MG63 (cell line): Measurements from ENCODE around the gene VENTX. TPM values are rescaled to one million over a fixed set of nuclear protein-coding genes. Genes with fewer than 3 reads are reported as not detected.

Experiments used
- DNase-seq: peaks from one replicate; pipeline ENCODE4 v3.0.0-alpha.2; 2020
- H3K27me3 ChIP-seq: fragments of 250-450 bp; sonication (Bioruptor Pico); 2 replicates; pipeline ENCODE4 v1.5.1; 2020; ENCODE audit warnings: mild to moderate bottlenecking, moderate library complexity
- H3K36me3 ChIP-seq: fragments of 250-450 bp; sonication (Bioruptor Pico); 2 replicates; pipeline ENCODE4 v1.5.1; 2020; ENCODE audit warnings: mild to moderate bottlenecking, moderate library complexity
- H3K4me3 ChIP-seq: fragments of 250-450 bp; sonication (Bioruptor Pico); 2 replicates; pipeline ENCODE4 v1.5.1; 2020; ENCODE audit warnings: mild to moderate bottlenecking, moderate library complexity
- H3K9me3 ChIP-seq: fragments of 250-450 bp; sonication (Bioruptor Pico); 2 replicates; pipeline ENCODE4 v1.5.1; 2020; ENCODE audit warnings: mild to moderate bottlenecking, moderate library complexity
- total RNA-seq: library from RNA; depleted of rRNA; stranded (reverse); fragments of >200 nt; shearing (Covaris generic); gene quantifications from 2 replicates; pipeline ENCODE4 v1.2.3, GENCODE V29; 2014; ENCODE audit warnings: low replicate concordance; rRNA removed

The VENTX gene, protein sequence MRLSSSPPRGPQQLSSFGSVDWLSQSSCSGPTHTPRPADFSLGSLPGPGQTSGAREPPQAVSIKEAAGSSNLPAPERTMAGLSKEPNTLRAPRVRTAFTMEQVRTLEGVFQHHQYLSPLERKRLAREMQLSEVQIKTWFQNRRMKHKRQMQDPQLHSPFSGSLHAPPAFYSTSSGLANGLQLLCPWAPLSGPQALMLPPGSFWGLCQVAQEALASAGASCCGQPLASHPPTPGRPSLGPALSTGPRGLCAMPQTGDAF
- total RNA-seq, result not detected in 2 replicates

DNA sequence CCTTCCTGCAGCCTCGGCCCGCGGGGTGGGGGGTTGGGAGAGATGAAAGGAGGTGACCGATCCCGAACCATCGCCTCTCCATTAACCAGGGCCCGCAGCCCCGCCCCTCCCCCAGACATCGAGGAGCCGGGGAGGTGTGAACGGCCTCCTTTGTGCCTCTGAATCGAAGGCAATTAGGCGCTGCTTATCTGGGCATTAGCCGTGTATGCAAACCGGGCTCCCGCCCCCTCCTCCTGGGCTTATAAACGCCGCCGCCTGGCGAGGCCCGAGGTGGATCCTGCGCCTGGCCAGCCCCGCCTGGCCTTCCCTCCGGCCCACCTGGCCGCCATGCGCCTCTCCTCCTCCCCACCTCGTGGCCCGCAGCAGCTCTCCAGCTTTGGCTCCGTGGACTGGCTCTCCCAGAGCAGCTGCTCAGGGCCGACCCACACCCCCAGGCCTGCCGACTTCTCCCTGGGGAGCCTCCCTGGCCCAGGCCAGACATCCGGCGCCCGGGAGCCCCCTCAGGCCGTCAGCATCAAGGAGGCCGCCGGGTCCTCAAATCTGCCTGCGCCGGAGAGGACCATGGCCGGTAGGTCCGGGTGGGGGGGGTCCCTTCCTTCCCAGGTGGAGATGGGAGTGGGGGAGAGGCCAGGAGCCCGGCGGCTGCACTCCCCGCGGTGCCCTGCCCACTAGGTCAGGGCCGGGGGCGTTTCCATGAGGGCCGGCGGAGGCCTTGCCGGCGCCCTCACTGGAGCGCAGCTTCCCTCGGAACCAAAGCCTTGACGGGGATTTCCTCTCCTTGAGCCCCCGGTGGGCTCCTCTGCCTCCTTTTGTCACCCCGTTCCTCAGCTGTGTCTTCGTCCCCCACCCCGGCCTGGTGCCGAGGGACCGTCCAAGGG is at the start of gene VENTX:
VENTX (plus strand) TSS at position 268 of the 878 bp plus-strand sequence; CDS start at position 328, 60 bp downstream.
- Histone ChIP-seq H3K36me3 (no peaks in the 10 kb centered on the region), H3K9me3 (no peaks in the 10 kb centered on the region), H3K4me3 (no peak within 1 kb of the TSS), H3K27me3 (peaks cover 14% of the 10 kb centered on the region)
- no peak for DNase-seq

- Histone ChIP-seq H3K36me3 (no peaks in the 10 kb centered on the region), H3K9me3 (no peaks in the 10 kb centered on the region), H3K4me3 (no peak overlapping the region), H3K27me3 (no peaks in the 10 kb centered on the region)
- DNase-seq, result no peak
These were observed 49.6 kb upstream of the VENTX start for GRCh38 chr10:133187906-133188681.

- Histone ChIP-seq H3K36me3 (no peaks in the 10 kb centered on the region), H3K27me3 (no peaks in the 10 kb centered on the region), H3K9me3 (no peaks in the 10 kb centered on the region), H3K4me3 (no peak overlapping the region)
- DNase-seq, result no peak
These were observed 48.4 kb upstream of the VENTX start for GRCh38 chr10:133189256-133189655.

DNA sequence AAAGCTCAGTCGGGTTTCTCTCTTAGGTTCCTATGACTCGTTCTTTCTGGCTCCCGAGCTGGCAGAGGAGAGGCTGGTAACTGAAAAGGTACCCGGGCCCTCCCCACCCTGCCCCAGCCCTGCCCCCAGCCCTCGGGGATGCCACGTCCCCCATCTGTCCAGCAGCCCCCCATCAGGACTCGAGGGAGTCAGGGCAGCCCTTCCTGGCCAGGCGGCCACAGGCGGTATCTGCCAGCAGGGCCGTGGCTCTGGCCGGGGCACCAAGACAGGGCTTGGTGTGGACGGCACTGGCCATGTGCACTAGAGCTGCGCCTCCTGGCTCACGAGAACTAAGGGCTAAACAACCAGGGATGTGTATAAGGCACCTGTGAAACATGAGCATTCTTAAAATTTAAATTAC is 47.9 kb upstream of the VENTX start:
- DNase-seq, result no peak
- H3K4me3 ChIP-seq, result no peak overlapping the region
- no peaks in the 10 kb centered on the region for H3K36me3 ChIP-seq
- H3K9me3 ChIP-seq, result no peaks in the 10 kb centered on the region
- no peaks in the 10 kb centered on the region for H3K27me3 ChIP-seq

- Histone ChIP-seq H3K27me3 (no peaks in the 10 kb centered on the region), H3K9me3 (no peaks in the 10 kb centered on the region), H3K4me3 (no peak overlapping the region), H3K36me3 (no peaks in the 10 kb centered on the region)
- DNase-seq, result no peak
These were observed 47.4 kb upstream of the VENTX start for GRCh38 chr10:133190225-133190624.

DNA sequence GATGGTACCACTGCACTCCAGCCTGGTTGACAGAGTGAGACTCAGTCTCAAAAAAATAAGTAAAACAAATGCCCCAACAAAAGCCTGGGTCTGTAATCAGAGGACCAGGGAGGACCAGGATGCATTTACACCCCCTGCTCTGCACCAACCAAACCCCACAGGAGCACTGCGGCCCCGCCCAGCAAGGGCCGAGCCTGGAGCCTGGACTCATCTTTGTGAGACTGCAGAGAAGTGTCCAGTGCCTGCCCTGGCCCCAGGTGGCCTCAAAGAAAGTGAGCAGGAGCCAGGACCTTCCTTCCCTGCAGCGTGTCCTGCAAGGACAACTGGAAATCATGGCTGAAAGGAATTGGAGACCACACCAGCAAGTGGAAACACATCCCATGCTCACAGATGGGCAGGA is 46.0 kb upstream of the VENTX start:
- H3K4me3 ChIP-seq, result no peak overlapping the region
- DNase-seq, result no peak
- H3K9me3 ChIP-seq, result no peaks in the 10 kb centered on the region
- no peaks in the 10 kb centered on the region for H3K27me3 ChIP-seq
- H3K36me3 ChIP-seq, result no peaks in the 10 kb centered on the region

GRCh38 chr10:133194151-133194550 is 43.5 kb upstream of the VENTX start:
- H3K27me3 ChIP-seq, result no peaks in the 10 kb centered on the region
- no peak overlapping the region for H3K4me3 ChIP-seq
- DNase-seq, result no peak
- H3K9me3 ChIP-seq, result no peaks in the 10 kb centered on the region
- no peaks in the 10 kb centered on the region for H3K36me3 ChIP-seq

DNA sequence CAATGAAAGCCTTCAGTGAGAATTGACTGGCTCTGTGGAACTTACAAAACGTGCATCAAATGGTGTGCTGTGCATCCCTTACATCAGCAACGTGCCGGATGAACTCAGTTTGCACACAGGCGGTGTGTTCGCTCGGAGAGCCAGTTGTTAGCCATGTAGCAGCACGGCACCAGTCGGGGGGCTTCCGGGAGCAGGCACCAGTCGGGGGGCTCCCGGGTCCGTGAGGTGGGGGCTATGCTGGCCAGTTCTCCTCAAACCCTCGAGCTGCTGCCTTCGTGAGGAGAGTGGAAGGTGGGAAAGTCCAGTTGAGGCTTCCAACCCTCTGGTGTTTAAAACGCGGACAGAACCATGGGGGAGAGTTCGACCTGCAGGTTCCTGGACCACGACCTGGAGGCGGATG is 42.6 kb upstream of the VENTX start:
- Histone ChIP-seq H3K27me3 (no peaks in the 10 kb centered on the region), H3K9me3 (no peaks in the 10 kb centered on the region), H3K36me3 (no peaks in the 10 kb centered on the region), H3K4me3 (no peak overlapping the region)
- no peak for DNase-seq

- Histone ChIP-seq H3K36me3 (no peaks in the 10 kb centered on the region), H3K4me3 (no peak overlapping the region), H3K9me3 (no peaks in the 10 kb centered on the region), H3K27me3 (no peaks in the 10 kb centered on the region)
- no peak for DNase-seq
These were observed 42.0 kb upstream of the VENTX start for GRCh38 chr10:133195611-133196010.

DNA sequence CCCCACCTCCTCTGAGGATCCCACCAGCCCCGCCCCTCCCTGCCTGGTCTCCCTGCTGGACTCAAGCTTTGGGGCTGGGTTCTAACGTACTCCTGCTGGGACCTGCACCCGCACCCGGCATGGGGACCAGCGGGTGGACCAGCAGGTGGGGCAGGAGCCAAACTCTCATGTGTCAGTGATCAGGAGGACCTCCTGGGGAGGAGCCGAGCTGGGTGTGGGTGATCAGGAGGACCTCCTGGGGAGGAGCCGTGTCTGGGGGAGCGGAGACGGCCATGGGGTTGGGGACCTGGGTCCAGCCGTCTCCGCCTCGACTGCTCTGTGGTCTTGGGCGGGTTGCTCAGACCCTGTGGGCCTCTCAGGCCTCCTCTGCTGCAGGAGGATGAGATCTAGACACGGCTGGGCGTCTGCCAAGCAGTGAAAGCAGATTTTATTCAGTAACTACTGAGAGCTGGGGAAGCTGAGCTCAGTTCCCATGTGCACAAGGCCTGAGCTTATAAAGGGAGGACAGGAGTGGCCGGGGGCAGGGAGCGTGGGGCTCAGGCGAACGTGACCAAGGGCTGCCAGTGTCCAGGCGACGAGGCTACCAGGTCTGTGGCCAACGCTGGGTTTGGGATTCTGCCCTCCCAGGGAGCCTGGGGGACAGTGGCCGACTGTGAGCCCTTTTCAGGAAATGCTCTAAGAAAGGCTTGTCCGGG is 41.3 kb upstream of the VENTX start:
- Histone ChIP-seq H3K9me3 (no peaks in the 10 kb centered on the region), H3K4me3 (no peak overlapping the region), H3K36me3 (no peaks in the 10 kb centered on the region), H3K27me3 (no peaks in the 10 kb centered on the region)
- no peak for DNase-seq

DNA sequence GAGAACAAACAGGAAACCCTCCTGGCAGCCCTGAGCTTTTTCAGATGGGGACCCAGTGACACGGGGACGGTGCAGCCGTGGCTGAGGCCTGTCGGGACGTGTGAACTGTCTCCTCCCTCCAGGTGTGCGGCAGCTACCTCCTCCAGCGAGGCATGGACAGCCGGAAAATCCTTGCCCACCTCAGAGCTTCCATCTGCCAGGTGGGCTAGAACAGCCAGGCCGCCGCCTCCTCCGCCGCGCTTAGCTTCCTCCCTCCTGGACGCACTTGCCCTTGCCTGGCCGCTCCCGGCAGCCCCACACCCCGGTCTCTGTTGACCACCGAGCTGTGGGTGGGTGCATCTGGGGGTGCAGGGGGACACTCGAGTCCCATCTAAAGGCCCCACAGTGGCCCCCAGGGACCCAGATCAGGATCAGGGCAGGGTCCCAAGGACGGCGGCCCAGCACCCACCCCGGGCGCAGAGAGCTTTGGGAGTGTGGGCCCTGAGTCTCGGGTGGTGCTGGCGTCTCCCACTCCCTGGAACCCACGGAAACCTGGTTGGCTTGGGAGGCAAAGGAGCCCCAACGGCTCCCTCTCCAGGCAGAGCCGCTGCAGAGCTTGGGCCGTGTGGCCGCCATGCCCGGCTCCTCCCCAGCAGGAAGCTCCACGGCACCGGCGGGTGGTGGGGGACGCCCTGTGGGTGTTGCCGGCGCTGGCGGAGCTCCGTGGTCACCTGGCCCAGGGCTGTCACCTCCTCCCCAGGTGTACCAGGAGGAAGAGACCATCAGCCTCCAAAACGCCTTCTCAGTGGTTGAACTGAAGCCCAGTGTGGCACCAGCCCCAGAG is 40.5 kb upstream of the VENTX start:
- no peak for DNase-seq
- Histone ChIP-seq H3K9me3 (no peaks in the 10 kb centered on the region), H3K4me3 (no peak overlapping the region), H3K36me3 (no peaks in the 10 kb centered on the region), H3K27me3 (no peaks in the 10 kb centered on the region)

GRCh38 chr10:133197786-133198185 is 39.9 kb upstream of the VENTX start:
- Histone ChIP-seq H3K36me3 (no peaks in the 10 kb centered on the region), H3K4me3 (no peak overlapping the region), H3K9me3 (no peaks in the 10 kb centered on the region), H3K27me3 (no peaks in the 10 kb centered on the region)
- no peak for DNase-seq

GRCh38 chr10:133198206-133198605 is 39.4 kb upstream of the VENTX start:
- Histone ChIP-seq H3K36me3 (no peaks in the 10 kb centered on the region), H3K27me3 (no peaks in the 10 kb centered on the region), H3K9me3 (no peaks in the 10 kb centered on the region)

DNA sequence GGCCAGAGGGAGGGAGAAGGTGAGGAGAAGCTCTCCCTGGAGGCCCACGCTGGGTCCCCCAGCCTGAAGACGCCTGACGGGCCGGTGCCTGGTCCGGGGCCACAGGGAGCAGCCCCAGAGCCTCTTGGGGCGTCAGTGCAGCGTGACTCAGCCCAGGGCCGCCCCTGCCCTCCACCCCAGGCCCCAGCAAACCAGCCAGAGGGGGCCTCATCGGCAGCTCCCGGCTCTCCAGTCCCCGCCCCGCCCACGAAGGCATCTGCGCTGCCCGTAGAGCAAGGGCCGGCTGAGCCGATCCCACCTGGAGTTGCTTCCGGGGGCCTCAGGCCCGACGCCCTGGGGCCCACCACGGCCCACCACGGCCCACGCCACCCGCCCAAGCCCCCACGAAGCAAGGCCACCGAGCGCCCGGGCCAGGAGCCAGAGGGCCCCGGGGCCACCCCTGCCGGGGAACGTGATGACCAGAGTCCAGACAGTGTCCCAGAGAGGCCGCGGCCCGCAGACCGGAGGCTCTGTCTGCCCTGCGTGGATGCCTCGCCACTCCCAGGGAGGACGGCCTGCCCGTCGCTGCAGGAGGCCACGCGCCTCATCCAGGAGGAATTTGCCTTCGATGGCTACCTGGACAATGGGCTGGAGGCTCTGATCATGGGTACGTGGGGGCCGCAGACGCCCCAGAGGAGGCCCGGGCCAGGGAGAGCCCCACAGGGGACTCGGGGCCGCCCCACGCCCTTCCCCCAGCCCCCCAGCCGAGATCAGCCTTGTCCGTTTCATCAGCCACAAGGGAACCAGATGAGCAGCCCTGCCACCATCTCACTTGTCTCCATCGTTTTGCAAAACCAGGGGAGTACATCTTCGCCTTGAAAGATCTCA is 38.8 kb upstream of the VENTX start:
- H3K9me3 ChIP-seq, result no peaks in the 10 kb centered on the region
- H3K27me3 ChIP-seq, result no peaks in the 10 kb centered on the region

More at GRCh38 chr10:133198206-133198605, 39.4 kb upstream of the VENTX start:
- no peak overlapping the region for H3K4me3 ChIP-seq
- no peak for DNase-seq

GRCh38 chr10:133199488-133199885 is 38.2 kb upstream of the VENTX start:
- Histone ChIP-seq H3K36me3 (no peaks in the 10 kb centered on the region), H3K27me3 (no peaks in the 10 kb centered on the region), H3K9me3 (no peaks in the 10 kb centered on the region), H3K4me3 (no peak overlapping the region)
- no peak for DNase-seq

More for the DNA sequence above, 38.8 kb upstream of the VENTX start:
- no peak for DNase-seq
- Histone ChIP-seq H3K36me3 (no peaks in the 10 kb centered on the region), H3K4me3 (no peak overlapping the region)
